ENCODE measurements around the gene VPS50.

Gene VPS50

DNA sequence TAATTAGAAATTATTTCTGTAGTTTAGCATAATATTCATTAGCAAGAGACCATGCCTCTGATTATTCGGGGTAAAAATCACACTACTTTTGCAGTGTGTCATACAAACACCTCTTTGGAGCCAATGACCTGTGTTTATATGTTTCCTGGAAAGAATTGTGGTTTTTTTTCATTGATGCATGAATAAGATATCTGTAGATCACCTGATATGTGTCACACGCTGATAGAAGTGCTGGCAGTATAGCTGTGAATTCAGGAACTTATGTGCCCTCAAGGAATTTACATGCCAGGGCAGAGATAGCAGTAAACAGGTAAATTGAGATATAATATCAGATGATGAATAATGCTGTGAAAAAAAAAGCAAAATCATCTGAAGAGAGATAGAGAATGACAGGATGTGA lies 118.2 kb downstream of the VPS50 start:
- Histone ChIP-seq H3K27me3 (ENCODE audit: insufficient read depth, poor library complexity, severe bottlenecking) (no peaks in the 10 kb centered on the region), H3K4me3 (replicated peaks; ENCODE audit: insufficient read depth, low read length) (no peak overlapping the region), H3K27ac (replicated peaks) (no peak overlapping the region)
- no peak for DNase-seq (ENCODE audit: low read depth in 1 of 2, low spot score in 1 of 2)
- TF ChIP-seq POLR2AphosphoS5 (IDR thresholded peaks at IDR 0.05; ENCODE audit: low read depth), result no peak
- TF ChIP-seq GABPA (IDR thresholded peaks at IDR 0.05; ENCODE audit: low read depth), result no peak
- TF ChIP-seq SPI1 (IDR thresholded peaks at IDR 0.05; ENCODE audit: borderline replicate concordance, low read depth), result no peak

DNA sequence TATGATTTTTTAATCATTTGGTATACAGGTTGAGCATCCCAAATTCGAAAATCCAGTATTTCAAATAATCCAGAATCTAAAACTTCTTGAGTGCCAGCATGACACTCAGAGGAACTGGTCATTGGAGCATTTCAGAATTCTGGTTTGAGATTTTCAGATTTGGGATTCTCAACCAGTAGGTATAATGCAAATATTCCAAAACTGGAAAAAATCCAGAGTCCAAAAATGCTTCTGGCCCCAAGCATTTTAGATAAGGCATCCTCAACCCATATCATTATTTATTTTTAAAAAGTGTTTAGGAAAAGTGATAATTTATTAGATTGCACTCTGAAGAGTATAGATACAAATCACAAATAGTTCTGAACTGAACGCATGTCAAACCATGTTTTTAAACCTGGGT lies 120.7 kb downstream of the VPS50 start:
- no peak for DNase-seq (ENCODE audit: low read depth in 1 of 2, low spot score in 1 of 2)
- TF ChIP-seq, protein P1, sequence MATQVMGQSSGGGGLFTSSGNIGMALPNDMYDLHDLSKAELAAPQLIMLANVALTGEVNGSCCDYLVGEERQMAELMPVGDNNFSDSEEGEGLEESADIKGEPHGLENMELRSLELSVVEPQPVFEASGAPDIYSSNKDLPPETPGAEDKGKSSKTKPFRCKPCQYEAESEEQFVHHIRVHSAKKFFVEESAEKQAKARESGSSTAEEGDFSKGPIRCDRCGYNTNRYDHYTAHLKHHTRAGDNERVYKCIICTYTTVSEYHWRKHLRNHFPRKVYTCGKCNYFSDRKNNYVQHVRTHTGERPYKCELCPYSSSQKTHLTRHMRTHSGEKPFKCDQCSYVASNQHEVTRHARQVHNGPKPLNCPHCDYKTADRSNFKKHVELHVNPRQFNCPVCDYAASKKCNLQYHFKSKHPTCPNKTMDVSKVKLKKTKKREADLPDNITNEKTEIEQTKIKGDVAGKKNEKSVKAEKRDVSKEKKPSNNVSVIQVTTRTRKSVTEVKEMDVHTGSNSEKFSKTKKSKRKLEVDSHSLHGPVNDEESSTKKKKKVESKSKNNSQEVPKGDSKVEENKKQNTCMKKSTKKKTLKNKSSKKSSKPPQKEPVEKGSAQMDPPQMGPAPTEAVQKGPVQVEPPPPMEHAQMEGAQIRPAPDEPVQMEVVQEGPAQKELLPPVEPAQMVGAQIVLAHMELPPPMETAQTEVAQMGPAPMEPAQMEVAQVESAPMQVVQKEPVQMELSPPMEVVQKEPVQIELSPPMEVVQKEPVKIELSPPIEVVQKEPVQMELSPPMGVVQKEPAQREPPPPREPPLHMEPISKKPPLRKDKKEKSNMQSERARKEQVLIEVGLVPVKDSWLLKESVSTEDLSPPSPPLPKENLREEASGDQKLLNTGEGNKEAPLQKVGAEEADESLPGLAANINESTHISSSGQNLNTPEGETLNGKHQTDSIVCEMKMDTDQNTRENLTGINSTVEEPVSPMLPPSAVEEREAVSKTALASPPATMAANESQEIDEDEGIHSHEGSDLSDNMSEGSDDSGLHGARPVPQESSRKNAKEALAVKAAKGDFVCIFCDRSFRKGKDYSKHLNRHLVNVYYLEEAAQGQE (IDR thresholded peaks at IDR 0.05; ENCODE audit: insufficient replicate concordance, low read depth), result no peak
- H3K4me3 ChIP-seq (replicated peaks; ENCODE audit: insufficient read depth, low read length), result no peak overlapping the region

DNA sequence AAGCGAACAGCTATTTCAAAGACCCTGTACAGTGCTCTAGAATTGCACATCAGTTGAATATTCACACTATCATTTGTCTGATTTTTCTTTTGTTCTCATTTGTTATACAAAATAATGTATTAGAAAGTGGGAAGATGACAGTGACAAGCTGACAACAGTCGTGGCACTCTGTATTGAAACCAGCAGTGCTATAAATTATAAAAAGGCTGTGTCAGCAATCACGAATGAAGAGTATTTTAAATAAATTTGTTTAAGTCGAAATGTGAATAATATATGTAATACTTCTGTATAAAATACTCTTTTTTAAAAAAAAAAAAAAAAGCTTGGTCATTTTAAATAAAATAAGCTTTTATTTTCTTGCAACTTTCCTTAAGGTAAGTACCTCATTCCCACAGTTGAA lies 122.6 kb downstream of the VPS50 start:
- no peak overlapping the region for H3K4me3 ChIP-seq (replicated peaks; ENCODE audit: insufficient read depth, low read length)
- H3K27ac ChIP-seq (replicated peaks), result no peak overlapping the region
- TF ChIP-seq, protein P1 (IDR thresholded peaks at IDR 0.05; ENCODE audit: insufficient replicate concordance, low read depth), result no peak
- TF ChIP-seq POLR2AphosphoS5 (IDR thresholded peaks at IDR 0.05; ENCODE audit: low read depth), result no peak
- TF ChIP-seq GABPA (IDR thresholded peaks at IDR 0.05; ENCODE audit: low read depth), result no peak
- no peak for TF ChIP-seq SPI1 (IDR thresholded peaks at IDR 0.05; ENCODE audit: borderline replicate concordance, low read depth)
- TF ChIP-seq, protein P2, sequence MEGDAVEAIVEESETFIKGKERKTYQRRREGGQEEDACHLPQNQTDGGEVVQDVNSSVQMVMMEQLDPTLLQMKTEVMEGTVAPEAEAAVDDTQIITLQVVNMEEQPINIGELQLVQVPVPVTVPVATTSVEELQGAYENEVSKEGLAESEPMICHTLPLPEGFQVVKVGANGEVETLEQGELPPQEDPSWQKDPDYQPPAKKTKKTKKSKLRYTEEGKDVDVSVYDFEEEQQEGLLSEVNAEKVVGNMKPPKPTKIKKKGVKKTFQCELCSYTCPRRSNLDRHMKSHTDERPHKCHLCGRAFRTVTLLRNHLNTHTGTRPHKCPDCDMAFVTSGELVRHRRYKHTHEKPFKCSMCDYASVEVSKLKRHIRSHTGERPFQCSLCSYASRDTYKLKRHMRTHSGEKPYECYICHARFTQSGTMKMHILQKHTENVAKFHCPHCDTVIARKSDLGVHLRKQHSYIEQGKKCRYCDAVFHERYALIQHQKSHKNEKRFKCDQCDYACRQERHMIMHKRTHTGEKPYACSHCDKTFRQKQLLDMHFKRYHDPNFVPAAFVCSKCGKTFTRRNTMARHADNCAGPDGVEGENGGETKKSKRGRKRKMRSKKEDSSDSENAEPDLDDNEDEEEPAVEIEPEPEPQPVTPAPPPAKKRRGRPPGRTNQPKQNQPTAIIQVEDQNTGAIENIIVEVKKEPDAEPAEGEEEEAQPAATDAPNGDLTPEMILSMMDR (IDR thresholded peaks at IDR 0.05; ENCODE audit: insufficient read depth, low read length), result no peak
- H3K27me3 ChIP-seq (ENCODE audit: insufficient read depth, poor library complexity, severe bottlenecking), result no peaks in the 10 kb centered on the region
- DNase-seq (ENCODE audit: low read depth in 1 of 2, low spot score in 1 of 2), result no peak

More for the DNA sequence above, 120.7 kb downstream of the VPS50 start:
- no peak overlapping the region for H3K27ac ChIP-seq (replicated peaks)
- no peaks in the 10 kb centered on the region for H3K27me3 ChIP-seq (ENCODE audit: insufficient read depth, poor library complexity, severe bottlenecking)

DNA sequence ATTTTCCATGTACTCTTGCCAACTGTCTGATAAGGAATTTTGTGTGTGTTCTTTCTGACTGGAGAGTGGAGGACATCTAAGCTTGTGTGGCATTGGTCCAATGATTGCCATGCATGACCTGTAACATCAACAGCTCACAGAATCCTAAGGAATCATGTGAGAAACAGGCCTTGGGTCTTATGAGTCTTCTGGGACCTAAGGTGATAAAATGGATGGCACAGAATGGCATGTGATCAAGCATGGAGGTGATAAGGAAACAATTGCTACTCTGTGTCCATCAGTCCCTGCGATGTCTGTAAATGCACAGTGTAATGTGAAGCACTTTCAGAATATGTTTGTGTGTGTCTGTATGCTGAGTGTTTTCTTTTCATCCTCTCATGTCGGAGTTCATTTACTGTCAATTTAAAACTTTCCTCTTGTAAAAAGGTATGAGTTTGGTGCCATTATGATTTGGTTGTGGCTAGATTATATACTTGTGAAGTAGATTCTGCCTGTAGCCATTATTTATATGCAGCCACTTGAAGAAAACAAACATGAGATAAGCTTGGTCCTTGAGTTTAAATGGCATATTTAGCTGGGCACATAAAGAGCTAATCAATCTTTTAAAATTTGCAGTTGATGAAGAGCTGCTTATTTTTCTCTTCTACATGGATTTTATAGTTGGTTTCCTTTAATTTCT lies 127.5 kb downstream of the VPS50 start:
- no peak overlapping the region for H3K27ac ChIP-seq (replicated peaks)
- no peaks in the 10 kb centered on the region for H3K27me3 ChIP-seq (ENCODE audit: insufficient read depth, poor library complexity, severe bottlenecking)
- TF ChIP-seq POLR2AphosphoS5 (IDR thresholded peaks at IDR 0.05; ENCODE audit: low read depth), result no peak
- TF ChIP-seq, protein P1 (IDR thresholded peaks at IDR 0.05; ENCODE audit: insufficient replicate concordance, low read depth), result no peak
- no peak for TF ChIP-seq SPI1 (IDR thresholded peaks at IDR 0.05; ENCODE audit: borderline replicate concordance, low read depth)
- no peak for TF ChIP-seq GABPA (IDR thresholded peaks at IDR 0.05; ENCODE audit: low read depth)
- TF ChIP-seq, protein P2 (IDR thresholded peaks at IDR 0.05; ENCODE audit: insufficient read depth, low read length), result no peak
- H3K4me3 ChIP-seq (replicated peaks; ENCODE audit: insufficient read depth, low read length), result no peak overlapping the region
- DNase-seq (ENCODE audit: low read depth in 1 of 2, low spot score in 1 of 2), result no peak
